Skeletal muscle cell (primary cell): ENCODE data around the gene GSTT2B.
"Not testable (repeated sequence)": the region's sequence is repeated elsewhere in the genome, so short reads cannot be mapped to it uniquely, and the experiment has no call there.

Experiments
- DNase-seq: peaks from one replicate; pipeline ENCODE4 v3.0.0-alpha.2; 2010; ENCODE audit warnings: low read depth
- H3K4me3 ChIP-seq: 2 replicates; pipeline ENCODE4 v1.5.1; 2011; ENCODE audit warnings: low read depth, mild to moderate bottlenecking, control low read depth, low read length, moderate library complexity

GSTT2B gene

DNA sequence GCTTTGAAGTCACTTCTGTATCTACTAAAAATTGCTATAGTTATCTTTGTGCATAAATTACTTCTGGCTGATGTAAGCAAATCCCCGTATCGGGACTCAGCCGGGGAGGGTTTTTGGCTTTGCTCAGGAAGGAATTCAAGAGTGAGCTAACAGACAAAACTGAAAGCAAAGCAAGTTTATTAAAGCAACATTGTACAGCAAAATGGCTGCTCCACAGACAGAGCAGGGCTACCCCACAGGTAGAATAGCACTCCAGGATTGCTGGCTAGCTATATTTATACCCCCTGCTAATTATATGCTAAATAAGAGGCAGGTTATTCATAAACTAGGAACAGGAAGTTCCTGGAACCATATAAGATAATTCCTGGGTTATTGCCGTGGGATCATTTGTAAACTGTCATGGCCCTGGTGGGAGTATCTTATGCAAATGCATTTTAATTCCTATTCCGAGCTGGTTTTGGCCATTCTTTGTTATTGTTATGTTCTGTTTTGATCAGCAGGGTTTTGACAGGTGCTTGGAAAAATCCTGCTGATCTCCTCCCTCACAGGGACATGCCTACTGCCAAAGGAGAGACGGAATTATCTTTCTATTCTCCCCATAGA lies 51.6 kb downstream of the GSTT2B start:
- DNase-seq: no peak
- H3K4me3 ChIP-seq: no peak overlapping the region

DNA sequence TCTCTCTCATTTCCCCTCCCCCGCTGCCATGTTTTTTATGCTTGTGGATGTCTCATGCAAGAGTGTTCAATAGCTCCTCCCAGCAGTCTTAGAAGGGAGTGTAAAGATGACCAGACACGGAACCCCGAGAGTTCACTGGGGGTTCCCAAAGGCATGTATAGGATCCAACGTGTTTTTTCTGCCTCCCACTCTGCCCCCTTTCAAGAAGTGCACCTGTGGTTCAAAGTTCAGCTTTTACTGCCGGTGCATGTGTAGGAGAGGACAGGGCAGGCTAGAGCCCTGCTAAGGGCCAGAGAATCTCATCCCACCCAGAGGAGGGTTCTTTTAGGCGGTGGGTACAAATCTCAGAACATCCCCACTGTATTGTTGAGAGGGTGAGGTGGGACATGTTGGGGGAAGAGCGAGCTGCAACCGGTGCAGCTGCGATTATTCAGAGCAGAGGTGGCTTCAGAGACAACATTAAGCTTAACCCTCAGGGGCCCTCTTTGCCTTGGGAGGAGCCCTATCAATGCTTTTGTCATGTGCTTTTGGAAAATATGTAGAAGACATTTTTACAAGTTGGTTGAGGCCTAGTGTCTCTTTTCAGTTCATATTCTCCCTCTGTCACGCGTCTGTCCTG lies 52.3 kb downstream of the GSTT2B start:
- no peak overlapping the region for H3K4me3 ChIP-seq
- DNase-seq: no peak

DNA sequence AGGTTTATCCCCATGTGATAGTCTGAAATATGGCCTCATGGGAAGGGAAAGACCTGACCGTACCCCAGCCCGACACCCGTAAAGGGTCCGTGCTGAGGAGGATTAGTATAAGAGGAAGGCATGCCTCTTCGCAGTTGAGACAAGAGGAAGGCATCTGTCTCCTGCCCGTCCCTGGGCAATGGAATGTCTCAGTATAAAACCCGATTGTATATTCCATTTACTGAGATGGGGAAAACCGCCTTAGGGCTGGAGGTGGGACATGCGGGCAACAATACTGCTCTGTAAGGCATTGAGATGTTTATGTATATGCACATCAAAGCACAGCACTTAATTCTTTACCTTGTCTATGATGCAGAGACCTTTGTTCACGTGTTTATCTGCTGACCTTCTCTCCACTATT lies 53.6 kb downstream of the GSTT2B start:
- not testable (repeated sequence) for DNase-seq, H3K4me3 ChIP-seq
